ENCODE data around the gene PNLDC1.
"Not testable (repeated sequence)": the region's sequence is repeated elsewhere in the genome, so short reads cannot be mapped to it uniquely, and the experiment has no call there.

Gene PNLDC1

GRCh38 chr6:159790956-159791598, 9.0 kb upstream of the PNLDC1 start:
- in situ Hi-C loops (cut with MboI; ENCODE audit: low pct_unique_long_range_greater_than_20kb, low sequenced_read_pairs, unreplicated experiment), result no loop called here
- DNase-seq (ENCODE audit: low spot score), result no peak

GRCh38 chr6:159794976-159795375, 5.1 kb upstream of the PNLDC1 start:
- DNase-seq (ENCODE audit: low spot score); in situ Hi-C loops (cut with MboI; ENCODE audit: low pct_unique_long_range_greater_than_20kb, low sequenced_read_pairs, unreplicated experiment): not testable (repeated sequence)

More at GRCh38 chr6:159790956-159791598, 9.0 kb upstream of the PNLDC1 start:
- no peak for TF ChIP-seq CTCF (IDR thresholded peaks at IDR 0.05; ENCODE audit: extremely low read depth, insufficient read depth, missing control alignments)

- no peak for DNase-seq (ENCODE audit: low spot score)
- in situ Hi-C loops (cut with MboI; ENCODE audit: low pct_unique_long_range_greater_than_20kb, low sequenced_read_pairs, unreplicated experiment), result no loop called here
- TF ChIP-seq CTCF (IDR thresholded peaks at IDR 0.05; ENCODE audit: extremely low read depth, insufficient read depth, missing control alignments), result no peak
These were observed 2.5 kb upstream of the PNLDC1 start for GRCh38 chr6:159797554-159797953.

GRCh38 chr6:159801935-159802334, 1.9 kb downstream of the PNLDC1 start:
- no peak for TF ChIP-seq CTCF (IDR thresholded peaks at IDR 0.05; ENCODE audit: extremely low read depth, insufficient read depth, missing control alignments)
- in situ Hi-C loops (cut with MboI; ENCODE audit: low pct_unique_long_range_greater_than_20kb, low sequenced_read_pairs, unreplicated experiment), result no loop called here
- no peak for DNase-seq (ENCODE audit: low spot score)

- no peak for TF ChIP-seq CTCF (IDR thresholded peaks at IDR 0.05; ENCODE audit: extremely low read depth, insufficient read depth, missing control alignments)
- no peak for DNase-seq (ENCODE audit: low spot score)
- in situ Hi-C loops (cut with MboI; ENCODE audit: low pct_unique_long_range_greater_than_20kb, low sequenced_read_pairs, unreplicated experiment), result no loop called here
These were observed 4.4 kb downstream of the PNLDC1 start for GRCh38 chr6:159804504-159804903.

- in situ Hi-C loops (cut with MboI; ENCODE audit: low pct_unique_long_range_greater_than_20kb, low sequenced_read_pairs, unreplicated experiment), result no loop called here
- peak; percentile 7 for DNase-seq (ENCODE audit: low spot score)
- no peak for TF ChIP-seq CTCF (IDR thresholded peaks at IDR 0.05; ENCODE audit: extremely low read depth, insufficient read depth, missing control alignments)
These were observed 5.5 kb downstream of the PNLDC1 start for GRCh38 chr6:159805440-159806020.

- DNase-seq (ENCODE audit: low spot score), result no peak
- TF ChIP-seq CTCF (IDR thresholded peaks at IDR 0.05; ENCODE audit: extremely low read depth, insufficient read depth, missing control alignments), result no peak
- in situ Hi-C loops (cut with MboI; ENCODE audit: low pct_unique_long_range_greater_than_20kb, low sequenced_read_pairs, unreplicated experiment), result no loop called here
These were observed 6.0 kb downstream of the PNLDC1 start for GRCh38 chr6:159806021-159806458.

Measured in GM13977 (cell line).